GM10248 (cell line): Measurements from ENCODE around the gene SAMD4A.

Experiments
- CTCF ChIA-PET: fragments of 300-600 bp; sonication (Branson Sonifier 250); formaldehyde crosslinking; extraction: SDS; loops from one replicate; lab custom pipeline; 2021; ENCODE audit warnings: antibody characterized with exemption; lab: Yijun Ruan, JAX
- POLR2A ChIA-PET: fragments of 350-650 bp; sonication (Branson Sonifier 250); formaldehyde crosslinking; extraction: SDS; loops from one replicate; lab custom pipeline; 2020; ENCODE audit warnings: antibody characterized with exemption; lab: Yijun Ruan, JAX
- DNase-seq: peaks from one replicate; pipeline ENCODE4 v3.0.0; 2012; ENCODE audit errors: extremely low spot score
- TF ChIP-seq, protein P1 (sequence below): IDR thresholded peaks from 2 replicates; pipeline ENCODE4 v1.5.1; 2012; ENCODE audit warnings: mild to moderate bottlenecking, low read depth; ENCODE audit errors: extremely low read depth, missing control alignments, control extremely low read depth

The SAMD4A gene

DNA sequence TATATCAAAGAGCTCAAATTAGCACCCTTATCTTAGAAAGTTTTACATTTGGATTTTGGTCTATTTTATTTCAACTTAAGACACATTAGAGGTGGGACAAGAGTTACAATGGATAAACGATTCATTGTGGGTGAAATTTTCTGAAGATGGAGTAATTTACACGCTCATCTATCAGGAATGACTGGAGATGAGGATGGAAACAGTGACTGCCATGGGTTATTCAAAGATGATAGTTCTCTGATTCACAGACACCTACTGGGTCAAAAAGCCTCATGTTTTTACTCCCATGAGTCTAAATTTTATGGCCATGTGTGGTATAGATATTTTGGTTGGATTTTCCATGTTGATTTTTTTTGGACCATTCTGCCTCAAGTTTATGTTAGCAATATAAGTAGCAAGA is 22.1 kb downstream of the SAMD4A start:
- CTCF ChIA-PET, result interaction anchor here (1.7 kb wide), 1 partner anchor 185 kb away, joined by 6 read pairs; no protein-coding TSS in a partner anchor

DNA sequence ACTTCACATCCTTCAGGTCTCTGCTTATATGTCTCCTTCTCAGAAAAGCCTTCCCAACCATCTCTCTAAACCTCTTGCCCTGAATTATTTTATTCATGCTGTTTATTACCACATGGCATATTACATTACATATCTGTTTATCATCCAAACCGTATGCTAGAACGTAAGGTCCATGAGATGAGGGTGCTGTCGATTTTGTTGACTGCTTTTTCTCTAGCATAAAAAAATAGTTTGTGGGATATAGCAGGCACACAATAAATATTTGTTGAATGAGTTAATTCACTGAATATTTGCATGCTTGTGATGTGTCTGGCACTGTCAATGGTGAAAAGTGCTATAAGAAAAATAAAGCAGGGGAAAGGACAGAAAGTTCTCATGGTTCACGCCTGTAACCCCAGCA is 22.9 kb downstream of the SAMD4A start:
- no peak for DNase-seq
- ChIA-PET POLR2A (no interaction called here), CTCF (interaction anchor here (0.9 to 1.4 kb wide), 4 partner anchors 8 to 102 kb away, joined by 3 to 4 read pairs (median 4); no protein-coding TSS in a partner anchor)
- TF ChIP-seq, protein P1, sequence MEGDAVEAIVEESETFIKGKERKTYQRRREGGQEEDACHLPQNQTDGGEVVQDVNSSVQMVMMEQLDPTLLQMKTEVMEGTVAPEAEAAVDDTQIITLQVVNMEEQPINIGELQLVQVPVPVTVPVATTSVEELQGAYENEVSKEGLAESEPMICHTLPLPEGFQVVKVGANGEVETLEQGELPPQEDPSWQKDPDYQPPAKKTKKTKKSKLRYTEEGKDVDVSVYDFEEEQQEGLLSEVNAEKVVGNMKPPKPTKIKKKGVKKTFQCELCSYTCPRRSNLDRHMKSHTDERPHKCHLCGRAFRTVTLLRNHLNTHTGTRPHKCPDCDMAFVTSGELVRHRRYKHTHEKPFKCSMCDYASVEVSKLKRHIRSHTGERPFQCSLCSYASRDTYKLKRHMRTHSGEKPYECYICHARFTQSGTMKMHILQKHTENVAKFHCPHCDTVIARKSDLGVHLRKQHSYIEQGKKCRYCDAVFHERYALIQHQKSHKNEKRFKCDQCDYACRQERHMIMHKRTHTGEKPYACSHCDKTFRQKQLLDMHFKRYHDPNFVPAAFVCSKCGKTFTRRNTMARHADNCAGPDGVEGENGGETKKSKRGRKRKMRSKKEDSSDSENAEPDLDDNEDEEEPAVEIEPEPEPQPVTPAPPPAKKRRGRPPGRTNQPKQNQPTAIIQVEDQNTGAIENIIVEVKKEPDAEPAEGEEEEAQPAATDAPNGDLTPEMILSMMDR, result no peak

More for the DNA sequence above, 22.1 kb downstream of the SAMD4A start:
- TF ChIP-seq, protein P1, result no peak
- POLR2A ChIA-PET, result no interaction called here
- no peak for DNase-seq

DNA sequence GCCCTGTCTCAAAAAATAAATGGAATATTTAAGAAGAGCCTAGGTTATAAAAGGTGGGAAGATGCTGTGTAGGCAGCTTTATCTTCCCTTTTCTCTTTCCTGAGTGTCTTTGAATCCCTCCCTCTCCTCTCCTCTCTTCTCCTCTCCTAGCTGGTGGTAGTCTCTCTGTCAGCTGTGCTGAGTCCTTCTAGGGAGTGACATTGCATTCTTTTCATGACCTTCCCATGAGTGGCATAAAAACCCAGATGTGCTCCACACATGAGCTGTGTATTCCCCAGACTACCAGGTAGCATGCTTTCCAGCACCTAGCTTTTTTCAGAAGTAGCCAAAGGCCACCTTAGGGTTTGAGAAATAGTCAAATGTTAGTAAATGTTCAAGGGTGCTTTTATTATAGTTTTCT is 23.6 kb downstream of the SAMD4A start:
- POLR2A ChIA-PET, result no interaction called here

DNA sequence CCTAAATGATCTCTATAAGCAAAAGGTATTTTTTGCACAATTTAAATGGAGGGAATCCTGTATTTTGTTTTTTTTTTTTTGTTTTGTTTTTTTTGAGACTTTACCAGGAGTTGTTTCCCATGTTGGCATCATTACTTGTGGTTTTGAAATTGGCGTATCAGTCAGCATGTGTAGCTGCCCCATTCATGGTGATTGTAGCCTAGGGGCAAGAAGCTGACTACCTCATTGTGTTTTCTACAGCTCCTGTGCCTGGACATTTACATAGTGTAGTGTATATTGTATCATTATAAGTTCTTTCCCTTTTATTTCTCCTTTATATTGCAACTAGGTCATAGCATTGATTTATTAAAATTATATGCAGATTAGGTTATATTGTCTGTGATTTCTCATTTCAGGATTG is 24.5 kb downstream of the SAMD4A start:
- TF ChIP-seq, protein P1, result no peak
- ChIA-PET CTCF (interaction anchor here (1.1 to 1.4 kb wide), 5 partner anchors 9 to 183 kb away, joined by 3 to 6 read pairs (median 4); no protein-coding TSS in a partner anchor), POLR2A (no interaction called here)

More for the DNA sequence above, 23.6 kb downstream of the SAMD4A start:
- CTCF ChIA-PET, result interaction anchor here (0.8 to 1.4 kb wide), 8 partner anchors 9 to 184 kb away, joined by 3 to 6 read pairs (median 4); no protein-coding TSS in a partner anchor
- TF ChIP-seq, protein P1, result no peak
- DNase-seq, result no peak

DNA sequence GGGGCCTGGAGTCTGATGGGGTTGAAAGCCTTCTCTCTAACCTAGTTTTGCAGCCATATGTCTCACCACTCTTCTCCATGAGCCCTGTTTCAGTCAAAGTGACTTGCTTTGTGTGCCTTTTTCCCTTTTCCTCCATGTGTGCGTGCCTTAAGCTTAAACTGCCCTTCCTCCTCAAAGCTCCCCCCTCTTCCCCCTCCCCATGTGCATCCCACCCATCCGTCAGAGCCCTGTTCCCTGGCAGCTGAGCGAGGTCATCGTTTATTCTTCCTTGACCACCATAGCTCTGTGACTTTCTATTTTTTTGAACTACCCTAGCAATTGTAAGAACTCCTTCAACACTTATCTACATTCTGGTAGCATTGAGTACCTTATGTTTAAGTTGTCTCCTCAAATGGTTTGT is 24.9 kb downstream of the SAMD4A start:
- no peak for DNase-seq
- CTCF ChIA-PET, result interaction anchor here (1.0 to 1.1 kb wide), 2 partner anchors 9 to 19 kb away, joined by 3 read pairs; no protein-coding TSS in a partner anchor
- POLR2A ChIA-PET, result no interaction called here
- TF ChIP-seq, protein P1, result no peak

More for the DNA sequence above, 24.5 kb downstream of the SAMD4A start:
- no peak for DNase-seq

DNA sequence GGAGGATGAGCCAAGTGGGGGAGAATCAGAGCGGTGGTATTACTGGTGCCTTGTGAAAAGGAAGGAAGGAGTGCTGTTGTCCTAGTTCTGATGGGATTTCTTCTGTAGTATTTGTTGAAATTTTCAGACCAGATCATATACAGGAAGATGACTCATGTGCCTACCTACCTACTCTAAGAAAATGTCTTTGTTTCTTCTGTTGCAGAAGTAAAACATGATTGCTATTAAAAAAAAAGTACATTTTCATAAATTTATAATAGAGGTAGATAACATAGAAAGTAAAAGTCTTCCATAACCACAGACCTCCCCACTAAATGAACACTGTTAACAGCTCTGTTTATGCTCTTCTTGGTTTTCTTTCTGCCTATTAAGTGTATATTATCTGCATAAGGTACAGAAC is 26.9 kb downstream of the SAMD4A start:
- DNase-seq, result no peak
- POLR2A ChIA-PET, result no interaction called here
- CTCF ChIA-PET, result interaction anchor here (0.7 to 1.5 kb wide), 2 partner anchors 29 to 180 kb away, joined by 3 to 6 read pairs; no protein-coding TSS in a partner anchor

More for the DNA sequence above, 26.9 kb downstream of the SAMD4A start:
- TF ChIP-seq, protein P1, result no peak
